B cell (primary cell): Measurements from ENCODE around the gene CFB.

Experiments
- EZH2 ChIP-seq: IDR thresholded peaks from 2 replicates; pipeline ENCODE4 v1.6.1; 2012; ENCODE audit warnings: borderline replicate concordance, low read depth, mild to moderate bottlenecking, moderate library complexity, low read length; ENCODE audit not compliant: insufficient read depth, poor library complexity, severe bottlenecking
- TF ChIP-seq, protein P1 (sequence below): fragments of 200-600 bp; IDR thresholded peaks from one replicate; pipeline ENCODE4 v1.8.0; 2022; ENCODE audit warnings: antibody characterized with exemption, mild to moderate bottlenecking

DNA sequence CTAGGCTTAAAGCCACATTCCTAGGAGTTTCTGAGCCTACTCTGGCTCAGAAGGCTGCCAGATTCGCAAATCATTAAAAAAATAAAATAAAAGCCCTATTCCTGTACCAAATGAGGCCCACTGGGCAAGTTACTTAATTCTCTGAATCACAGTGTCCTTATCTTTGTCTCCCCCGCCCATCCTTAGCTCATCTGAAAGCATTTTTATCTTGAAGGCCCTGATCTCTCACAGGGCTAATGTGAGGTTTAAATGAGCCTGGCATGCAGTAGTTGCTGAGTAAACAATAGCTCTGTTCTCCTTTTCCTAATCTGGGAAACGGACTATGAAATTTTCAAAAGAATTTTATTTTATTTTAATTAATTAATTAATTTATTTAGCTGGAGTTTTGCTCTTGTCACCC lies 41.9 kb upstream of the CFB start:
- TF ChIP-seq, protein P1, sequence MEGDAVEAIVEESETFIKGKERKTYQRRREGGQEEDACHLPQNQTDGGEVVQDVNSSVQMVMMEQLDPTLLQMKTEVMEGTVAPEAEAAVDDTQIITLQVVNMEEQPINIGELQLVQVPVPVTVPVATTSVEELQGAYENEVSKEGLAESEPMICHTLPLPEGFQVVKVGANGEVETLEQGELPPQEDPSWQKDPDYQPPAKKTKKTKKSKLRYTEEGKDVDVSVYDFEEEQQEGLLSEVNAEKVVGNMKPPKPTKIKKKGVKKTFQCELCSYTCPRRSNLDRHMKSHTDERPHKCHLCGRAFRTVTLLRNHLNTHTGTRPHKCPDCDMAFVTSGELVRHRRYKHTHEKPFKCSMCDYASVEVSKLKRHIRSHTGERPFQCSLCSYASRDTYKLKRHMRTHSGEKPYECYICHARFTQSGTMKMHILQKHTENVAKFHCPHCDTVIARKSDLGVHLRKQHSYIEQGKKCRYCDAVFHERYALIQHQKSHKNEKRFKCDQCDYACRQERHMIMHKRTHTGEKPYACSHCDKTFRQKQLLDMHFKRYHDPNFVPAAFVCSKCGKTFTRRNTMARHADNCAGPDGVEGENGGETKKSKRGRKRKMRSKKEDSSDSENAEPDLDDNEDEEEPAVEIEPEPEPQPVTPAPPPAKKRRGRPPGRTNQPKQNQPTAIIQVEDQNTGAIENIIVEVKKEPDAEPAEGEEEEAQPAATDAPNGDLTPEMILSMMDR: no peak
- no peak for TF ChIP-seq EZH2
